Right cardiac atrium (tissue), 5 donors: ENCODE data around the gene DLG2. TPM values are rescaled to one million over a fixed set of nuclear protein-coding genes. Genes with fewer than 3 reads are reported as not detected.

Experiments used
- ATAC-seq, 2 donors: fragments of 200-7000 bp; cut with Tn5 transposase; one replicate each; pipeline versions ENCODE4 v1.8.0 to v1.9.1; 2020; ENCODE audit warnings: moderate library complexity in 2 of 2, mild to moderate bottlenecking in 1 of 2
- DNase-seq, 3 donors: peaks; one replicate each; pipeline ENCODE4 v3.0.0-alpha.2; 2020
- H3K27ac ChIP-seq: one replicate; pipeline ENCODE4 v1.5.1; 2013; ENCODE audit warnings: mild to moderate bottlenecking, low read length, control low read depth, moderate library complexity
- H3K27me3 ChIP-seq: one replicate; pipeline ENCODE4 v1.6.1; 2013; ENCODE audit not compliant: control insufficient read depth, insufficient read depth
- H3K4me1 ChIP-seq: one replicate; pipeline ENCODE4 v1.6.1; 2013; ENCODE audit warnings: low read length; ENCODE audit not compliant: control insufficient read depth, insufficient read depth
- H3K4me3 ChIP-seq: one replicate; pipeline ENCODE4 v1.5.1; 2013; ENCODE audit warnings: low read length, control low read depth
- H3K9me3 ChIP-seq: one replicate; pipeline ENCODE4 v1.6.1; 2013; ENCODE audit warnings: low read length; ENCODE audit not compliant: control insufficient read depth
- WGBS: extraction: QIAGEN DNeasy Blood & Tissue Kit; methylation state at CpG from one replicate; pipeline ENCODE4 v1.1.7; 2013; 5-methylcytosine and 5-hydroxymethylcytosine counted together
- intact Hi-C, 4 donors: fragments of 100-400 bp; cut with DNase I; formaldehyde crosslinking; loops; one replicate each; pipeline versions ENCODE4 v1.11.0 to v1.14.0; 2022 to 2023
- polyA plus RNA-seq: library from polyadenylated mRNA; stranded (reverse); fragments of 200-250 nt; gene quantifications from one replicate; pipeline ENCODE4 v1.2.3, GENCODE V29; 2013
- total RNA-seq, 4 donors: library from RNA; stranded (reverse); fragmentation: NEBNext Ultra II Directional; extraction: Animal tissue kit (Norgen Biotek cat#: 25700); gene quantifications; one replicate each; pipeline ENCODE4 v1.2.1, GENCODE V29; 2021
- donor health status: healthy with polysubstance abuse.
- donor health status: DM: no; HTN: yes; CAD: no.
- donor health status: DM: no; HTN: no; CAD: no.
- donor health status: DM: no; HTN: yes; CAD: no; lungs with severe emphysema.
- donor health status: DM: yes; HTN: yes; CAD: no.

The DLG2 gene
- total and polyA plus RNA-seq, 5 donors = 2.3 to 10.5 (median 9.4) TPM

DNA sequence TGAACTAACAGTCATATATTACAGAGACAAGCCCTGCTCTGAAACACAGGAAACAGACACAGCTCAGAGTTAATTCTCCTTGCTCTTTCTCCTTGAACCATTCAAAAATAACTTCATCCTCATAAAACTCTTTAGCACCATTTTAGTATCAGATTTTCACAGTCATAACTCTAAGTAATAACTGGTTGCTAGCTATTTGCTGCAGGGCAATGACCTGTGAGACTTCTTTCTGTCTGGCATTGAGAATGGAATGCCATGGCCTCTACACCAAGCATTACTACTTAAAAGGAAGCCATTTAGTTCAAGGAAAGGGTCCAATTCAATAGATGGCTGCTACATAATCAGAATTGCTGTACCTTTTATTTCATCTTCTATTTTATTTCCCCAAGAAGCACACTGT is 2154.3 kb downstream of the DLG2 start:
- no peak overlapping the region for H3K4me3 ChIP-seq
- no peak overlapping the region for H3K27ac ChIP-seq
- intact Hi-C loops = no loop called here
- no peaks in the 10 kb centered on the region for H3K9me3 ChIP-seq
- no peaks in the 10 kb centered on the region for H3K4me1 ChIP-seq
- DNase-seq (no peak), ATAC-seq (no peak)
- H3K27me3 ChIP-seq = no peaks in the 10 kb centered on the region

DNA sequence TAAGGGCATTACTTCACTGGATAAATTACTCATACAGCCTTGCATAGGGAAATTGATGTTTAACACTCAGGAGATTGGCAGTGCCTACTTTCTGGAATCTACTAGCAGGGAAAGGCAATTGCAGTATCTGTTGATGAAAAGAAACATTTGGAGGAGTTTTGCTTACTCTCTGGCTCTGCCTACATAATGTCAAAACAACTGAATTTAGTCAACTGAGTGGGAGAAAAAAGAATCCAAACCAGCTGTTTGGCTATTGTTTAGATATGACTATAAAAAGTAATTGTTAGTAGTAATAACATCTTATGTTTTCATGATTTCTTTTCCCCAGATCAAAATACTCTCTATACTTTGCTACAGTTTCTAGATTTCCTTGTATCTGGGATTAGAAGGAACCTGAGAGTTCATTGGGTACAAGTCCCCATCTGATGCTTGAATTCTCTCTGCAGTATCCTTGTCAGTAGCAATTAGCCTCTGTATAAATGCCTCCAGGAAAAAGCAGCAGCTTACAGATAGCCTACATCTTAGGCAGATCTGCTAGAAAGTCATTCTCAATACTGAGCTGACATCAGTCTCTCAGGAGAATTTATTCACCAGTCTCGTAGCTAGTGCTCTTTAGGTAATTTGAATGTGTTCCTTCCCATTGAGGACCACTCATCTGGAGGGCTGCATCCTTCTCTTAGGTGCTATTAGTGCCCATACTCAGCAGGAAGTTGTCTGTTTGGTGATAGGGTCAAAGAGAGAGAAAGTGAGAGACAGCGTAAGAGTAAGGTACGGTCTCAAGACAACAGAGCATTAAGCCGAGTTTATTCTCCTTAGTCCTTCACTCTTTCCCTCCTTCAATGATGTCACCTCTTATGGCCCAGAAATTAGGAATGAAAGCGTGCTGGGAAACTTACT is 2155.1 kb downstream of the DLG2 start:
- no peak overlapping the region for H3K4me3 ChIP-seq
- WGBS = 77% methylated on average over 5 of the region's 5 CpGs
- no peaks in the 10 kb centered on the region for H3K27me3 ChIP-seq
- no peaks in the 10 kb centered on the region for H3K9me3 ChIP-seq
- H3K27ac ChIP-seq = no peak overlapping the region
- ATAC-seq = no peak
- DNase-seq = no peak
- no peaks in the 10 kb centered on the region for H3K4me1 ChIP-seq
- intact Hi-C loops = no loop called here

- ATAC-seq (no peak), DNase-seq (no peak)
- Histone ChIP-seq H3K9me3 (no peaks in the 10 kb centered on the region), H3K27ac (no peak overlapping the region), H3K4me1 (no peaks in the 10 kb centered on the region), H3K4me3 (no peak overlapping the region), H3K27me3 (no peaks in the 10 kb centered on the region)
- intact Hi-C loops = no loop called here
- WGBS = 98% methylated on average over 1 of the region's 1 CpG
These were observed 2159.3 kb downstream of the DLG2 start for GRCh38 chr11:83467837-83468236.

- intact Hi-C loops = no loop called here
- no peak for DNase-seq
- Histone ChIP-seq H3K27me3 (no peaks in the 10 kb centered on the region), H3K27ac (no peak overlapping the region), H3K4me1 (no peaks in the 10 kb centered on the region), H3K9me3 (no peaks in the 10 kb centered on the region), H3K4me3 (no peak overlapping the region)
- WGBS = 72% methylated on average over 3 of the region's 3 CpGs
- ATAC-seq = no peak
These were observed 2162.8 kb downstream of the DLG2 start for GRCh38 chr11:83464160-83464944.

DNA sequence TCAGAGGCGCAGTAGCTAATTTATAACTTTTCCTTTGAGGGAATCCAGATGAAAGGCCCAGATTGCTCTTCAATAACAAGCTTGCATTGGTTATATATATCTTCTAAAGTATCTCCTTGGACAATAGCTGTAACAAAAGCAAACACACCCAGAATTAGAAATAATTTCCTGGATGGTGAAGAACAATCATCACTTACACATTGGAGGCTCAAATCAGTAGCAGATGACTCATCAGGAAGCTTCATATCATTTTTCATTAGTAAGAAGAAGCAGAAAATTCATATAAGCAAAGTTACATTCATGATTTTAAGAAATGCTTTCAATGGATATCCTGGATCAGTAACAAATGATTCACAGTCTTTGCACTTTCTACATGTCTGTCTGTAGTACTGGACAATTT is 2167.3 kb downstream of the DLG2 start:
- H3K9me3 ChIP-seq = no peaks in the 10 kb centered on the region
- H3K27ac ChIP-seq = no peak overlapping the region
- intact Hi-C loops = no loop called here
- ATAC-seq = no peak
- WGBS = 75% methylated on average over 1 of the region's 1 CpG
- no peaks in the 10 kb centered on the region for H3K4me1 ChIP-seq
- no peaks in the 10 kb centered on the region for H3K27me3 ChIP-seq
- DNase-seq = no peak
- H3K4me3 ChIP-seq = no peak overlapping the region

DNA sequence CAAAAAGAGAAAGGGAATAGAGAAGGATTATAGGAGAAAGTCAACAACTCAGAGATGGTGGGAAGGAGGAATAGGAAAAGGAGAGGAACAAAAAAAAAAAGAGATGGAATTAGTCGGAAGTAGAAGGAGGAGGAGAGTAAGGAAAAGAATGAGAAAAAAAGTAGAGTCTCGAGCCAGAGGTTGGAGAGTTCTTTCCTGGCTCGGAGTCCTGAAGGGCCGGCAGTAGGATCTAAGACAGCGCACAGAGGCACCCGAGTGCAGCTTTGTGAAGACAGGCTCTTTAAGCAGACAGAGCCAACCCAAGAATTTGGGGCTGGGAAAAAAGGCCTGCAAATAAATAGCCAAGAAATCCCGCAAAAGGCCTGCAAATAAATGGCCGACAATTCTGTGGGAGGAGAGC is 2170.6 kb downstream of the DLG2 start:
- no peak for DNase-seq
- no peak for ATAC-seq
- 80% methylated on average over 8 of the region's 8 CpGs for WGBS
- no peak overlapping the region for H3K27ac ChIP-seq
- no peaks in the 10 kb centered on the region for H3K9me3 ChIP-seq
- no peak overlapping the region for H3K4me3 ChIP-seq
- no peaks in the 10 kb centered on the region for H3K4me1 ChIP-seq
- no peaks in the 10 kb centered on the region for H3K27me3 ChIP-seq
- intact Hi-C loops = no loop called here

- H3K9me3 ChIP-seq = no peaks in the 10 kb centered on the region
- H3K4me3 ChIP-seq = no peak overlapping the region
- DNase-seq = no peak
- intact Hi-C loops = no loop called here
- no peaks in the 10 kb centered on the region for H3K4me1 ChIP-seq
- peak in 1 of 2 donors; percentile 47 for ATAC-seq
- 68% methylated on average over 11 of the region's 11 CpGs for WGBS
- no peaks in the 10 kb centered on the region for H3K27me3 ChIP-seq
- H3K27ac ChIP-seq = no peak overlapping the region
These were observed 2171.1 kb downstream of the DLG2 start for GRCh38 chr11:83456075-83456474.

GRCh38 chr11:83455356-83455755 is 2171.8 kb downstream of the DLG2 start:
- no peaks in the 10 kb centered on the region for H3K4me1 ChIP-seq
- intact Hi-C loops = no loop called here
- ATAC-seq (no peak), DNase-seq (no peak)
- no peak overlapping the region for H3K4me3 ChIP-seq
- WGBS = 79% methylated on average over 3 of the region's 3 CpGs
- H3K27ac ChIP-seq = no peak overlapping the region
- H3K27me3 ChIP-seq = no peaks in the 10 kb centered on the region
- no peaks in the 10 kb centered on the region for H3K9me3 ChIP-seq

GRCh38 chr11:83454674-83455073 is 2172.5 kb downstream of the DLG2 start:
- Histone ChIP-seq H3K4me3 (no peak overlapping the region), H3K9me3 (no peaks in the 10 kb centered on the region), H3K4me1 (no peaks in the 10 kb centered on the region), H3K27ac (no peak overlapping the region), H3K27me3 (no peaks in the 10 kb centered on the region)
- ATAC-seq (no peak), DNase-seq (no peak)
- intact Hi-C loops = no loop called here
- 83% methylated on average over 1 of the region's 1 CpG for WGBS

DNA sequence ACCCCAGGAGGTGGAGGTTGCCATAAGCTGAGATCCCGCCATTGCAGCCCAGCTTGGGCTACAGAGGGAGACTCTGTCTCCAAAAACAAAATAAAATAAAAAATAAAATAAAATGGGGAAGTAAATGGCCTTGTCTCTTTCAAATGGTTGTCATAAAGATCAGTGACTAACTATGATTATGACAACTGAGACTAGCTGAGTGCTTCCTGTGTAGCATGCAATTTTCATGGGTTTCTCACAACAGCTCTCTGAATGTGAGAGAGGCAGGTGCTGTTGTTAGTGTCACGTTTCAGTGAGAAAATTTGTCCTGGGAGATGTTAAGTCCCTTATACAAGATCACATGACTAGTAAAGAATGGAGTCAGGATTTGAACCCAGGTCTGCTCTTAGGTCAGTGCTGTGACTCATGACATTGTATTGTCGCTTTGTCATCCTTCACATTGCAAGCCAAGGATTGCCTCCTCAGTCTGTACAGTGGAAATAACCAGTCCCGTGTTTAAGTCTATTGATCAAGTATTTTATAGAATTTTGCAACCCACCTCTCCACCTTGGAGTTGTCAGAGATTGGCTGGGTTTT is 2177.7 kb downstream of the DLG2 start:
- 88% methylated on average over 4 of the region's 4 CpGs for WGBS
- no peak overlapping the region for H3K4me3 ChIP-seq
- no peaks in the 10 kb centered on the region for H3K4me1 ChIP-seq
- intact Hi-C loops = no loop called here
- H3K27ac ChIP-seq = no peak overlapping the region
- DNase-seq (no peak), ATAC-seq (no peak)
- H3K9me3 ChIP-seq = no peaks in the 10 kb centered on the region
- no peaks in the 10 kb centered on the region for H3K27me3 ChIP-seq

DNA sequence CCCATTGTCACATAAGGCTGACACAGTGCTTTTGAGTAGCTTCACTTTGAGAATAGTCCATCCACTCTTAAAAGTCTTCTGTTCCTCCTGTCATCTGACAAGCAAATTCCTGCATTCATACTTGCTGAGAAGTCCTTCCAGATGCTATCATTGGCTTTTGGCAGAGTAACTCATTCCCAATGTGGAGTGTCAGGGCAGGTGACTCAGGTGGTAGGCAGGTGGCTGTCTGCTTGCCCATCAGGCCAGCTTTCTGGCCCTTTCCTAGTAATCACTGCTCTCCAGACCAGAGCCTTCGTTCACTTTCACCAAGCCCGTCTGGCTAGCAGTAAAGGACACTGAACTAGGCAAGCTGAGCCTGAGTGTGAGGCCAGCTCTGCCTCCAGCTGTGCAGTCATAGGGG is 2178.5 kb downstream of the DLG2 start:
- ATAC-seq = no peak
- intact Hi-C loops = no loop called here

More for the DNA sequence above, 2178.5 kb downstream of the DLG2 start:
- Histone ChIP-seq H3K9me3 (no peaks in the 10 kb centered on the region), H3K27me3 (no peaks in the 10 kb centered on the region), H3K4me3 (no peak overlapping the region), H3K4me1 (no peaks in the 10 kb centered on the region), H3K27ac (no peak overlapping the region)
- DNase-seq = no peak
- WGBS = 95% methylated on average over 2 of the region's 2 CpGs
